GM12864 (cell line): ENCODE results near the gene CCDC30.

Experiments
- DNase-seq: peaks from one replicate; pipeline ENCODE4 v3.0.0-alpha.2; 2011; ENCODE audit warnings: low read depth
- H3K4me3 ChIP-seq: 2 replicates; pipeline ENCODE4 v1.5.1; 2011; ENCODE audit warnings: mild to moderate bottlenecking, low read depth, low read length, control low read depth
- TF ChIP-seq, protein P1 (sequence below): IDR thresholded peaks from 2 replicates; pipeline ENCODE4 v1.5.1; 2011; ENCODE audit warnings: low read depth, mild to moderate bottlenecking, moderate library complexity, low read length, control low read depth, inconsistent platforms; ENCODE audit errors: missing control alignments

CCDC30 gene

DNA sequence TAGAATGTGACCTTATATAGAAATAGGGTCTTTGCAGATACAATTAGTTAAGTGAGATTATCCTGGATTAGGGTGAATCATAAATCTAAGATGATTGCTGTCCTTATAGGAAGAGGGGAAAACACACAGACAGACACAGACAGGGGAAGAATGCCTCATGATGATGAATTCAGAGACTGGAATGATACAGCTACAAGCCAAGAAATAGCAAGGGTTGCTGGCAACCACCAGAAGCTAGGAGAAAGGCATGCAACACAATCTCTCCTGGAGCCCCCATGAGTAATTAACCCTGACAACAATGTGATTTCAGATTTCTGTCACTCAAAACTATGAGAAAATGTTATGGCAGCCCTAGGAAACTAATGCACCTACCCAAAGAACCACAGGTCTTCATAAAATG is 176.0 kb downstream of the CCDC30 start:
- DNase-seq = no peak
- H3K4me3 ChIP-seq = no peak overlapping the region
- TF ChIP-seq, protein P1, sequence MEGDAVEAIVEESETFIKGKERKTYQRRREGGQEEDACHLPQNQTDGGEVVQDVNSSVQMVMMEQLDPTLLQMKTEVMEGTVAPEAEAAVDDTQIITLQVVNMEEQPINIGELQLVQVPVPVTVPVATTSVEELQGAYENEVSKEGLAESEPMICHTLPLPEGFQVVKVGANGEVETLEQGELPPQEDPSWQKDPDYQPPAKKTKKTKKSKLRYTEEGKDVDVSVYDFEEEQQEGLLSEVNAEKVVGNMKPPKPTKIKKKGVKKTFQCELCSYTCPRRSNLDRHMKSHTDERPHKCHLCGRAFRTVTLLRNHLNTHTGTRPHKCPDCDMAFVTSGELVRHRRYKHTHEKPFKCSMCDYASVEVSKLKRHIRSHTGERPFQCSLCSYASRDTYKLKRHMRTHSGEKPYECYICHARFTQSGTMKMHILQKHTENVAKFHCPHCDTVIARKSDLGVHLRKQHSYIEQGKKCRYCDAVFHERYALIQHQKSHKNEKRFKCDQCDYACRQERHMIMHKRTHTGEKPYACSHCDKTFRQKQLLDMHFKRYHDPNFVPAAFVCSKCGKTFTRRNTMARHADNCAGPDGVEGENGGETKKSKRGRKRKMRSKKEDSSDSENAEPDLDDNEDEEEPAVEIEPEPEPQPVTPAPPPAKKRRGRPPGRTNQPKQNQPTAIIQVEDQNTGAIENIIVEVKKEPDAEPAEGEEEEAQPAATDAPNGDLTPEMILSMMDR = no peak

DNA sequence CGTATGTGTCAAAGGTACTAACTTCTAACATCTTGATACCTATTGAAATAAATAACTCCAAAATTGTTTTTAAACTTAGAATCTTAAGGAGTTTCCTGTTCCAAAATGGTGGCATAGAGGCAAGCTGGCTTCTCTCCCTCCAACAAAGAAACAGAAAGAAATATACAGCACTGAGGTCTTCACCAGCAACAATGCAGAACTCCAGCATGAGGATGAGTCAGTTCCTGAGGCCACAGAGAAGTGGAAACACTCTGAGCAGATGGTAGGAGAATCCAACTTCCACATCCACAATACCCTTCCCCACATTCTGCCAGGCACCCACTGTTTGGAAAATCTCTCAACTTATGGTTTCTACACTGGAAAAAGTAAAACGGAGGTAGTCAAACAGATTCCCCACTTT is 183.0 kb downstream of the CCDC30 start:
- TF ChIP-seq, protein P1 = no peak
- no peak overlapping the region for H3K4me3 ChIP-seq
- no peak for DNase-seq

DNA sequence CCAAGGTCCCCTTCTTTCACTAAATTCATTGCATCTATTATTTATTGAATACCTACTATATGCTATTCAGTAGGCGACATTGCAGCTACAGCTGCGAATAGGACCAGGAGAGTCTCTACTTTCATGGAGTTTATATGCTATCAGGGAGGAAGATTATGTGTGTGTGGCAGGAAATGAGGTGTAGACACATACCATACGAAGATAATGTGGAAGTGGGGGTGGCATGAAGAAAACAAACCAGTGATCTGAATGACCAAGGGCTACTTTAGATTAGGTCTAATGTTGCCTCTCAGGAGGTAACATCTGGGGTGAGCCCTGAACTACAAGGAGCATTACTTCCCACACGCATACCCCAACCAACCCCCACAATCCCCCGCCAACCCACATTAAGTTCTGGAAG is 194.1 kb downstream of the CCDC30 start:
- DNase-seq = no peak
- H3K4me3 ChIP-seq = no peak overlapping the region
- TF ChIP-seq, protein P1 = no peak

DNA sequence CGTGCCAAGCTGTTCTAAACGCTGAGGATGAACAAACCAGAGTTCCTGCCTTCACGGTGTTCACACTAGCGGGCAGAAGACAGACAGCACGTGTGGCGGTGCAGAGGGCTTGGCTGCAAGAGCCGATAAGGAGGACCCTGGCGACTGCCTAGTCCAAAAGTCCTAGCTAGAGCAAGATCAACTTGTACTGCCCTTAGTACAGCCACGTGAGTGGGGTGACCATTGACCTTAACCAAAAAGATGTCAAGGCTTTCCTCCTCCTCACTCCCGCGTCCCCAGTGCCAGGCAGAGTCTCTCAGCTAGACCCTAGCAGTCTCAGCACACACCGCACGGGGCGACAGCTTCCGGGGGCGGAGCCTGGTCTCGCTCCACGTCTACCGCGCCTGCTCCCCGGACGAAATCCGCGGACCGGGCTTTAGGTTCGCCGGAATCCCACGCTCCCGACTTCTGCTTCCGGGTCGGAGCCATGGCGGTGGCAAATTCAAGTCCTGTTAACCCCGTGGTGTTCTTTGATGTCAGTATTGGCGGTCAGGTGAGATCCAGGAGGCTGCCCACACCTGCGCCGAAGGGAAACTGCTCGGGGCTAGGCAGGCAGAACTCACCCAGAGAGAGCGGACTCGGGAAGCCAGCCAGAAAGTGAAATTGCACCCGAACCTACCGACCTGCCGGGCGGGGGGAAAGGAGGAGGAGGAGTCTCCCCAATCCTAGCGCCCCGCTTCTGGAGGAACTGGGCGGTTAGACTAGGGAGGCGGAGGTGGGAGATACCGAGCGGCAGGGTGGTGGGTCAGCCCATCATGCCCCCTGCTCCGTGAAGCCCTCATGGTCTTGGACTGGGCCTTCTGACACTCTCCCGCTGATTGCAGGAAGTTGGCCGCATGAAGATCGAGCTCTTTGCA is 195.1 kb downstream of the CCDC30 start, which contains the start of gene PPIH:
PPIH (plus strand) TSS at position 443 of the 896 bp plus-strand sequence; CDS start at position 467, 24 bp downstream.
- TF ChIP-seq, protein P1 = peak; percentile 6
- DNase-seq = peak; percentile 80
- H3K4me3 ChIP-seq = peak within 1 kb of the TSS; percentile 71

DNA sequence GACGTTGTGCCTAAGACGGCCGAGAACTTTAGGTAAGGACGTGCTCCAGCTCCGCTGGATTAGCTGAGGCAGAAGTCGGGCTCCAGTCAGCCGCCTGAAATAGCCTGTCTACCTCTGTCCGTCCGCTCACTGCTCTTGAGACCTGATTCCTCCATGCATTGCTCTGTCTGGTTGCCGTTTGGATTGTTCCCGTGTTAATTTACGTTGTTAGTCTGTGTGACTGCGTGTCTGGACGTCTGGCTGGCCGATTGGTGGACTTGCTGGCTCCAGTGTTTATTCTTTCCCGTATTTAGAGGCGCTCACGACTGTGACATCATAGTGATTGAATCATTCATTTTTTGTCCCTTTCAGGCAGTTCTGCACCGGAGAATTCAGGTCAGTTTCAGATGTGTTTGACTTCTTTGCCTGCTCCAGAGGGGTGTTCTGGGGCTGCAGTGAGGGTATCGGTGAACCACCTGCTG is 195.8 kb downstream of the CCDC30 start:
- H3K4me3 ChIP-seq = peak overlapping the region; percentile 71
- TF ChIP-seq, protein P1 = no peak
- DNase-seq = no peak

DNA sequence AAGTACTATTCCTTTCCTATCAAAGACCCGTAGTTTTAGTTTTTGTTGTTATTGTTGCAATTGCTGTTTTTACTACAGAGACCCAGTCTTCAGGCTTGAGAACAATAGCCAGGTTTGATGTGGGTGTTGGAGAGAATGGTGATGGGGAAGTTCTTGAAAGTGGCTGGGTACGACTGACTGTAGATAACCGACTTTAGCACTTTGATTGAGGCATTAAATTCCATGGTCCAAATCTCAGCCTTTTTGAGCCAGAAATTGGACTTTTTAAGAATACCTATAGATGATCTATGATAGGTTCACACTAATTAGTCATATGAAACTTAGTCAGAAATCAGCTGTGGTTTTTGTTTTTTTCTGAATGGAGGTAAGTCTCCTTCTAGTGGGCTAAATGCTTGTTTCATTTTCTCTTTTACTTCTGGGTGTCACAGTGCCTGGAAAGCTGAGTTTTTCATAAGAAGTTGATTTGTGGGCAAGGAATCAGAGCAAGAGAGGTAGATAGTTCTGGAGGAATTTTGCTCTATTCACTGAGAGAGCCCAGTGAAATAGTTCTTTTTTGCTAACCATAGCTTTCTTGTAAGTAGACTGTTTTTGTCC is 197.9 kb downstream of the CCDC30 start:
- TF ChIP-seq, protein P1 = no peak
- no peak overlapping the region for H3K4me3 ChIP-seq
- DNase-seq = no peak
